Ishikawa (cell line): ENCODE results near the gene TAF15.

Experiments used
- CREB1 ChIP-seq: IDR thresholded peaks from 2 replicates; pipeline ENCODE4 v1.6.1; 2012; ENCODE audit warnings: low read depth
- EP300 ChIP-seq: IDR thresholded peaks from 2 replicates; pipeline ENCODE4 v1.6.1; 2012; ENCODE audit warnings: borderline replicate concordance

- no peak for TF ChIP-seq CREB1
- TF ChIP-seq EP300, result no peak
Observed at GRCh38 chr17:35761601-35762000, 47.7 kb upstream of the TAF15 start.
